GM10266 (cell line): Measurements from ENCODE around the gene KCNH2.

Experiments used
- DNase-seq: peaks from one replicate; pipeline ENCODE4 v3.0.0; 2012; ENCODE audit errors: extremely low spot score
- CTCF ChIP-seq: IDR thresholded peaks from 2 replicates; pipeline ENCODE4 v1.5.1; 2012; ENCODE audit warnings: mild to moderate bottlenecking, low read depth; ENCODE audit not compliant: control insufficient read depth, insufficient read depth; ENCODE audit errors: missing control alignments

KCNH2 gene

GRCh38 chr7:151010307-151011096 lies 32.4 kb upstream of the KCNH2 start:
- TF ChIP-seq CTCF = no peak
- DNase-seq = no peak

GRCh38 chr7:151010037-151010306 lies 31.9 kb upstream of the KCNH2 start:
- no peak for DNase-seq
- no peak for TF ChIP-seq CTCF

GRCh38 chr7:151009327-151010036 lies 31.4 kb upstream of the KCNH2 start:
- no peak for DNase-seq
- no peak for TF ChIP-seq CTCF

- peak; percentile 69 for DNase-seq
- TF ChIP-seq CTCF = peak; percentile 84
Measured at GRCh38 chr7:151008511-151009323, 30.6 kb upstream of the KCNH2 start.

- DNase-seq = no peak
- TF ChIP-seq CTCF = no peak
Measured at GRCh38 chr7:151008143-151008510, 30.0 kb upstream of the KCNH2 start.

- TF ChIP-seq CTCF = no peak
- no peak for DNase-seq
Measured at GRCh38 chr7:151007469-151007898, 29.4 kb upstream of the KCNH2 start.

GRCh38 chr7:151006590-151007300 lies 28.6 kb upstream of the KCNH2 start:
- TF ChIP-seq CTCF = no peak
- DNase-seq = no peak
